ENCODE data around the gene EDA.
"Not testable (repeated sequence)": the region's sequence is repeated elsewhere in the genome, so short reads cannot be mapped to it uniquely, and the experiment has no call there.

EDA gene

DNA sequence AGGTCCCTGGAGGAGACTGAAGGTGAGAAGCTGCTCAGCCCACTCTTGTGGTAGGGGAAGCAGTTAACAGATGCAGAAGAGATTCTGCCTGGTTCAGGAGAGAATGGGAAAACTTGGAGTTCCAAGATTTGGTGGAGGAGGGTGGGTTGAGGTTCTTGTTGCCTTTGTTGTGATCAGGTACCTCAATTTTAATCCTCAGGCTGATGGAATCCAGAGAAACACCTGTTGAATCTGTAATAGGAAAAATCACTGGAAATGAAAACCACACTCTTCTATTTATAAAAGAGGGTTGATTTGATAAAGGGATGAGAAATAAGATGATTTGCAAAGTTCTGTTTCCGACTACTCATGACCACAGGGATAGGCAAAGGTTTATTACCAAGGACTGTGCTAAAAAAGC lies 132.1 kb downstream of the EDA start:
- no peak for DNase-seq

DNA sequence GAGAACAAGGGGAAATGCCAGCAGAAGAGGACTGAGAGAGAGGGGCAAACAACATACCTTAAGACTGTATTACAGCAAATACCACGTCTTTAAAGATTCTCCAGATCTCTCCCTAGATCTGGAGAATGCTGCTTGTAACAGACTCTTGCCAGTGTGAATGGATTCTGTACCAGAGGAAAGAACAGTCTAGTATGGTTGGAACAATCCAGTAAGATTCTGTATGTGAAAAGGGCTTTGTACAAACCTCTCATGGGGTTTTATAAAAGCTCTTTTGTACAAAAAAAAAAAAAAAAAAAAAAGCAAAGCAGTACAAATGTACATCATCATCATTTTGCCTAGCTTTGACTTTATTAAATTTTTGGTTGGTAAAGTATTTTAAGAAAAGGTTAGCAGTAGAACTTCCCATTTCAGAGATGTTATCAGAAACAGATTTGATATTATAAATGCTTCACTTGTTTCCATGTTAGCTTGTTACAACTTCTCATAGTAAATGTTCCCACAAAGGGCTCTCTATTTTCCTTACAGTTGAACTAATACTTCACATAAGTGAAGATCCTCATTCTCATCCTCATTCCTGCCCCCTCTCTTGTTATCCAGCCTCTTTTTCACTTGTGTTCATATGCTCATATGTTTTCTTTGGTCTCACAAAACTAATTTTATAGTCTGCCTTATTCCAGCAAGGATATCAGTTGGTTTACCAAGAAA lies 144.2 kb downstream of the EDA start:
- DNase-seq: no peak

DNA sequence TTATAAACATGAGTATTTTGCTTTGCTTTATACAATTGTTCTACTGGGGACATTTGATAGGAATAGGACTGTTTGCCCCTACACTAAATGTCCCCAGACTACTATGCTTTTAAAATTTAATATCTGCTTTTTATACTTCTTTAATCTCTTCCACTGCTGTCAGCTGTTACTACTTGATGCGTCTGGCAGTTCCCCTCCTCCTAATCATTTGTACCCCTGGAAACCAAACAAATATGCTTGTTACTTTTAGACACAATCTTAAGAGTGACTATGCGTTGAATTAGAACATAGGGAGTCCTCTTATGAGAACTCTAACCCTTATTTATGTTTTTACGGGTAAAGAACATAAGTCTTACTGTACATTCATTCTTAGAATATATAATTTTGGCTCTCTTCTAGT lies 145.7 kb downstream of the EDA start:
- DNase-seq: no peak

DNA sequence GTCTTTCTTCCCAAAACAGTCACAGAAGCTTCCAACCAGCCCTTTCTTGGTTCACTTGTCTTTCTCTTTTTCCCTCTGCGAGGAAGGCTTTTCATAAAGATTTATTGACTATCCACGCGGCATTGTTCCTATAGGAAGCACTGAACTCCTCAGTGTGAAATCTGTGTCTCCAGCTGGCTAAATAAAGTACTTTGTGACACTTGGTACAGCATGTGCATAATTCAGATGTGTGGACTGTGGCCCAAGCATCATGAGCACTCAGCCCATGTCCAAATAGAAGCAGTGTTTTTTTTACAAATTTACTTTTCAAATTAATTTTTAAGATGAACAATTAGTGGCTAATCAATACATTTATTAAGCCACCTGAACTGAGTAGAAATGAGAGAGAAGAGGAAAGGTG lies 146.4 kb downstream of the EDA start:
- DNase-seq: no peak

DNA sequence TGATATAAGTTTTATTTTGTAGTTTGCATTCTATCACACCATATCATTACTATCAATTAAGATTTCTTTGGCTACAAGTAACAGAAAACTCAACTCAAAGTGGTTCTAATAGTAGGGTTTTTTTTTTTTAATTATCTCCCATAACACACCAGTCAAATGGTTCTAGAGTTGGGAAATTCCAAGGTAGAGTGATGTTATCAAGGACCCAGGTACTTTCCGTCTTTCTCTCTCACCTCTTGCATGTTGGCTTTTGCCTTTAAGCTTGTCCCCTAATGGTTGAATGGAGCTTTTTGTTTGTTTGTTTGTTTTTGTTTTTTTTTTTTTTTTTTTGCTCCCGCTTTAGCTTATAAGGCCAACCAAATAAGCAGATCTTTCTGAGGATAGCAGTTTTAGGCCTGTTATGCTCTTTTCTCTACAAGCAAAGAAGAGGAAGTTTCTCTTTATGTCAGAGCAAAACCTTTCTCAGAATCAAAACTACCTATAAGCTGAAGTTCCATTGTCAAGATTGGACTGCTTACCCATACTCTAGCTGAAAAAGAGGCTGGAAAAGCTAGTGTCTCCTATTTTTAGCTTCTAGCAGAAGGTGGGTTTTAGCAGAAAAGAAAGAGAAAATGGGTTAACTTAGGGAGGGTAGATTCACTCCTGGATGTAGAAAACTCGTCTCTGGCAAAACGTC lies 177.5 kb downstream of the EDA start:
- DNase-seq: no peak

DNA sequence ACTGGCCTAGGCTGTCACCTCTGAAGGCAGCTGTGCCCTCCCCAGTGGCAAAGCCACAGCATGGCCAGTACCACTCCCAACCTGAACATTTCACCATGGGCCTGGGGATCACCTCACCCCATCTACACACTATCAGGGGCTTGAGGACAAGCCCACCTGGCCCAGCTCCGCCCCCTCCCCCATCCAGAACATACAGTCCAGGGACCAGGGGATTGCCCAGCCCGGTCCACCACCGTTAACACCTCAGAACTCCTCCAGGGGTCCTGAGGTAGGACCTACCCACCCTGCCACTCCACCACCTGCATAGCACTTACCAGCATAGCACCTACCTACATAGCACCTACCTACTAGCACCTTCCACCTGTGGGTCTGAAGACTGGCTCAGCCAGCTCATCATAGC lies 179.8 kb downstream of the EDA start:
- DNase-seq: no peak

DNA sequence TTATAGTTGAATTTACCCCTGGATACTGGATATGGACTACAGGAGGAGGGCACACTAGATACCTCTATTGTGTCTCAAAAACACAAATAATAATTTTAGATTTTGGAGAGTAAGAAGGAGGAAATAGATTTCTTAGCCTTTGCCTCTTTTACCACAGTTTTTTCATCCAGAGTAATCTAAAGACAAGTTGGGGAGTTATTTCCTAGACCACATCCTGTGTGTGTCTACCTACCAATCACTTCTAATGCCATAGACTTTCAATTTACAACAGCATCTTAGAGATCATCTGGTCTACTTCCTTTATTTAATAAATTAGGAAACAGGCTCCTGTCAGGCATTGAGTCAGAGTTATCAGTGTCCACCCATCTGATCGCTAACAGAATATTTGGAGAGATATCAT lies 191.5 kb downstream of the EDA start:
- no peak for DNase-seq

DNA sequence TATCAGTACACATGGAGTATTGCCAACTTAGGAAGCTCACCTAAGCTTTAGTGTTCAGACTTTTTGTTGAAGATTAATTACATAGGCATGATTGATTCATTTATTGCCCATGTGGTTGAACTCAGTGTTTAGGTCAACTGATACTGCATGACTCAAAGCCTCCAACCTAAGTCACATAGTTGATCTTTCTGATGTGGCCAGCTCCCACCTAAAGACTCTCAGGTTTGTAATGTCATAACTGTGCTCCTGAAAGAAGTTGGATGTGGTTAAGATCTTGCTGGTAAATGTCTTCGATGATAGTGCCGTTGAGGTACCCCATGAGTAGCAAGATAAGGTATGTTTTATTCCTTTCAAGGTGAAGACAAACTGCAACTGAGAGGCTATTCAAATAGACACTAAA lies 192.5 kb downstream of the EDA start:
- peak; percentile 38 for DNase-seq

DNA sequence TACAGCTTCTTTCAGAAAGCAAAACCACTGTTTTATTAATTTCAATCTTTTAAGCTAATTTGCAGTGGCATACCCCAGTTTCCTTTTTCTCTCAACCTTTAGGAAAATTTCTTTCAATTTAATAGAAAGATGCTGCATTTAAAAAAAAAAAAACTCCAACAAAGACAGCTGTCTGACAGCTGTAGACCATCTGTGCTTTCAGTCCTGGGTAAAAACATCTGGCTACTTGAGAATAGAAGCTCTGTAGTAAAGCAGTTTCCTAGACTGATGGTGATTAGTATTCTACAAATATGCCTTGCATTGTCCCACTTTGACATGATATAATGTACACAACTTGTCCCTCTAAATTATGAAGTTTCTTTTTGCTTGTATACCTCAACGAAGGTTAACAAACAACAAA lies 197.8 kb downstream of the EDA start:
- no peak for DNase-seq

DNA sequence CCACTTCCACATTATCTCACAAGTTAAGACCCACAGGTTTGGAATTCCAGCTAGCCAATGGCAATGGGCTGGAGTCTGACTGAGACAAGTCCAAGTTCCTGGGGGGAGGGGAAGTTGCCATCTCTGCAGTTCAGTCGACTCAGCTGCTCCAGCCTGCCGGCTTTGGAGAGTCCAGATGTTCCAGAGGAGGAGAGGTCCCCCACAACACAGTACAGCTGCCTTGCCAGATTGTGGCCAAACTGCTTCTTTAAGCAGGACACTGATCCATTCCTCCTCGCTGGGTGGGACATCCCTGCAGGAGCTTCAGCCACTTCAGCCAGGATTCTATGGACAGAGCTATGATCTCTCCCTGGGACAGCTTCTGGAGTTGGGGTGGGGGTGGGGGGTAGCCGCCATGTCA lies 199.2 kb downstream of the EDA start:
- DNase-seq: no peak

DNA sequence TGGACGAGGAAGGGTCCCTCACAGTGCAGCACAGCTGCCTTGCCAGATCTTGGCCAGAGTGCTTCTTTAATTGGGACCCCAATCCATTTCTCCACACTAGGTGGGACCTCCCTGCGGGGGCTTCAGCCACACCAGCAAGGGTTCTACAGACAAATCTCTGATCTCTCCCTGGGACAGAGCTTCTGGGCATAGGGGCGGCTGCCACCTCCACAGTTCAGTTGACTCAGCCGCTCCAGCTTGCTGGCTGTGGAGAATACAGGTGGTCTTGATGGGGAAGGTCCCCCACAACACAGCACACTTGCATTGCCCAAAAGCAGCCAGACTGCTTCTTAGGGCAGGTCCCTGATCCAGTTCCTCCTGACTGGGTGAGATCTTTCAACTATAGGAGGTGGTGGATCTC lies 199.6 kb downstream of the EDA start:
- DNase-seq: no peak

DNA sequence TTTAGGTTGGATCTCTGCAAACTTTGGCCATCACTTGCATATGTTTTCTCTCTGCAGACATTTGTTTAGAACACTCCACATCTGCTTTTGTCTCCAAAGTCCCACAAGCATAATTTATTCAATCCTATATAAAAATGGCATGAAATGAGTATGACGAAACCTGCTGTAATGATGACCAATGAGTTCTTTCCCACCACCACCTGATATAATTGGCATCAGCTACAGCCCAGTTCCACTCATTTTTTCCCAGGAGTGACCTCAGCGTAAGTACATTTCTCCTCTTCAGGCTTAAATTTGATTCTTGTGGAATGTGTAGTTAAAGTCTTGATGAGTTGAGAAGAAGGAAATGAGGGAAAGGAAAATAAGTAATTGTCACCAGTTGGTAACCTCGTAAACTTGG lies 228.7 kb downstream of the EDA start:
- DNase-seq: no peak

DNA sequence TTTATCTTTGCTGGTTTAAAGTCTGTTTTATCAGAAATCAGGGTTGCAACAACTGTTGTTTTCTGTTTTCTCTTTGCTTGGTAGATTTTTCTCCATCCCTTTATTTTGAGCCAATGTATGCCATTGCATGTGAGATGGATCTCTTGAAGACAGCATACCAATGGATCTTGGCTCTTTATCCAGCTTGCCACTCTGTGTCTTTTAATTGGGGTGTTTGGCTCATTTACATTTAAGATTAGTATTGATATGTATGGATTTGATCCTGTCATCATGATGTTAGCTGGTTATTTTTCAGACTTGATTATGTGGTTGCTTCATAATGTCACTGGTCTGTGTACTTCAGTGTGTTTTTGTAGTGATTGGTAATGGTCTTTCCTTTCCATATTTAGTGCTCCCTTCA lies 244.1 kb downstream of the EDA start:
- DNase-seq: not testable (repeated sequence)

DNA sequence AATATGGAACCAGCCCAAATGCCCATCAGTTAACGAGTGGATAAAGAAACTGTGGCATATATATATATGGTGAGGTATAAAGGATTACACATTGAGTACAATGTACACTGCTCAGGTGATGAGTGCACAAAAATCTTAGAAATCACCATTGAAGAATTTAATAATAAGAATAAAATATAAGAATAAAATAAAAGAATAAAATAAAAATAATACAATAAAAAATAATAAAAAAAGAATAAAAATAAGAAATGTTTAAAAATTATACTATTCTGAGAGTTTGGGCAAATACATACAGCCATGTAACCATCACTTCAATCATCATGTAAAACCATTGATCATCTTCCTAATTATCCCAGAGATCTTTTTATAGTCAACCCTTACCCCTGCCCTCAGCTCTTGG lies 260.3 kb downstream of the EDA start:
- no peak for DNase-seq

DNA sequence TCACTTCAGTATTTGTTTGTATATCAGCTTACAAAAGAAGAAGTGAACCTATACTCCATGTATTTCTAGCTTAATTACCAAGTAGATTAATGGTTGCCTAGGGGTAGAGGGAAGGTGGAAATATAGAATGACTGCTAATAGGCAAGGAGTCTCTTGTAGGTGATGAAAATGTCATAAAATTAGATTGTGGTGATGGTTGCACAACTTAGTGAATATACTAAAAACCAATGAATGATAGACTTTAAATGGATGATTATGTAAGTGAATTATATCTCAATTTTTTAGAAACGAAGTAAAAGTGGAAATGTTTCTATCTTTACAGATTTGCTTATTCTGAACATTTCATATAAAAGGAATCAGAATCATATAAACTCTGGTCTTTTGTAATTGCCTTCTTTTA lies 268.3 kb downstream of the EDA start:
- DNase-seq: no peak

DNA sequence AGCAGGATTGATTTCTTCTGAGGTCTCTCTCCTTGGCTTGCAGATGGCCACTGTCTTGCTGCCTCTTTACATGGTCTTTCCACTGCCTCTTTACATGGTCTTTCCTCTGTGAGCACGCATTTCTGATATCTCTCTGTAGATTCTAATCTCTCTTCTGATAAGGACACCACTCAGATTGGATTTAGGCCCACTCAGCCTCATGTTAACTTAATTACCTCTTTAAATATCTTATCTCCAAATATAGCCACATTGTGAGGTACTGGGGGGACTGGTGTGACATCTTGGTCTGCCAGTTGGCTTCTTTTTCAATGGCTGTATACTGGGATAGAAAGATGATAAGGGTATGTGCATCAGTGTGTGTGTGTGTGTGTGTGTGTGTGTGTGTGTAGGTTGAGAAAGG lies 280.1 kb downstream of the EDA start:
- DNase-seq: no peak

DNA sequence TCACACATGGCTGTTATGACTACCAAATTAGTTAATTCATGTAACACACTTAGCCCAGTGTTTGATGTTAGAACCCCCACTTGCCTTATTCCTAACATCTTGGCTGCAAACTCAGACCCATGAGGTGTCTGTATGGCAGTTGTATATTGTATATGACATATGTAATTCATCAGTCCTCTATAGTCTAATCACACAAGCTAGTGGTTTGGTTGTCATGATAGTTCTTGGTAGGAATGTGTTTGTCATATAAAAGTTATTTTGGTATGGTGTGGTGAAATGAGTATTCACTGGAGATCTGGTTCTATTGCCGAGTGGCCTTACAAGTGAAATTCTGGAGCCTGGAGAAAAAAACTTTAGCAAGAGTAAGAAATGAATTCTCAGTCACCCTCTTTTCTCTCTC lies 284.6 kb downstream of the EDA start:
- DNase-seq: no peak

DNA sequence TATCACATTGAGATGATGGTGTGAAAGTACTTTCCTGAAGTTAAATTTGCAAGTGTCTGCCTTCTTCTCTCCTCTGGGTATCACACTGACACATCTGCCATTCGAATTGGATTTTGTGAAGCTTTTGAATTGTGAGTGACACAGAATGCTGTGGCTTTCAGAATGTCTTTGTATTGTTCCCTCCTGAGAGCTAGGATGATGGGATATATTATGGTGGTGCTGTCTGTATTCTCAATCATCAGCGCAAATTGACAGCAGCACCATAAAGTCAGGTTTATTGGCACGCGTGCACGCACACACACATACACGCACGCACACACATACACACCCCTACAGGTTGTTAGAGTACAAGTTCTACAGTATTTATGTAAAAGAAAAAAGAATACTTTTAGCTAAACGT lies 290.5 kb downstream of the EDA start:
- DNase-seq: no peak

DNA sequence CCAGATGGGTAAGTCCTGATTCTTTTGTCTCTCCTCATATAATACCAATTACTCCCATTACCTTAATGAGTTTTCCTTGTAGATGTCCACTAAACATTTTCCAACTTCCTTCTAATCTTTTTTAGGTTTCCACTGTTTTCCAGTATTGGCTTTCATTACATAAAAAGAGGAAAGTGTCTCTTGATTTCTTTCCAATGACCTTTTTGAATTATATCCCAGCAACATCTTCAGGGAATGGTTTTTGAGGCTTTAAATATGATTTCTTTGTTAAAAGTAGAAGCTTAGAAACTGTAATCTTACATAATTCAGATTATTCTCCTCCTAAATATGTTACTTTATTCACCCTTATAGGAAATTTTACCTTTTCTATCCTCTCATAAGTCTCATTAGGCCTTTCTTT lies 298.9 kb downstream of the EDA start:
- no peak for DNase-seq

DNA sequence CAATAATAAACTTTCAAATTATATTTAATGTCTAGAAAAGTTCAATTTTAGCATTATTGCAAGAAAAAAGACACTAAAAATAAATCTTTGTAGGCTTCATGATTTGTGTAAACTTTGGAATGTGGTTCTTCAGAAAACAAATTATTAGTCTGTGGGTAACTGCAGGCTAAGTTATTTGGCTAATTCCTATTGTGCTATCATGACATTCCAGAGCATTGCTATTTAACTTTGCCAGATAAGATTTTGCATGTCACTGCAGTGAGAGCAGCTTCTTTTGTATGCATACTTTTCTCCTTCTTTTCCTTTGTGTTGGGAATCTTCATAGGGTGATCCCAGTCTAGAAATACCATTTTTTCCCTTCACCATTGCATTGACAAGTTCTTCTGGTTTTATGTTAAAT lies 303.8 kb downstream of the EDA start:
- no peak for DNase-seq

DNA sequence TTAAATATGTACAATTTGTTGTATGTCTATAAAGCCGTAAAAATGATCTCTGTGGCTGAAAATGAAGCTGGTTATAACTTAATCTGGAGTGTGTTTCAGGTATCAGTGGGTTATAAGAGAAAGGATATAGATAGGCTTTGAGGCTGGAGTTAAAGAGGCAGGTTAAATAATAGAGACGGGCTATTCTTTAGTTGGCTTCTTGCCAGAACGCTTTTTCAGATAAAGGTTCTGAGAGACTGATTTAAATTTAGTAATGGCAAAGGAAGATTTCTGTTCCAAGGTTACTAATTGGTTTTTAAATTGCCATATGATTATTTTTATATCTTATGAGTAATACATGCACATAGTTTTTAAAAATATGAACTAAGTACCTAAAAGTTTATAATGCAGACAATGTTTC lies 316.4 kb downstream of the EDA start:
- DNase-seq: no peak

DNA sequence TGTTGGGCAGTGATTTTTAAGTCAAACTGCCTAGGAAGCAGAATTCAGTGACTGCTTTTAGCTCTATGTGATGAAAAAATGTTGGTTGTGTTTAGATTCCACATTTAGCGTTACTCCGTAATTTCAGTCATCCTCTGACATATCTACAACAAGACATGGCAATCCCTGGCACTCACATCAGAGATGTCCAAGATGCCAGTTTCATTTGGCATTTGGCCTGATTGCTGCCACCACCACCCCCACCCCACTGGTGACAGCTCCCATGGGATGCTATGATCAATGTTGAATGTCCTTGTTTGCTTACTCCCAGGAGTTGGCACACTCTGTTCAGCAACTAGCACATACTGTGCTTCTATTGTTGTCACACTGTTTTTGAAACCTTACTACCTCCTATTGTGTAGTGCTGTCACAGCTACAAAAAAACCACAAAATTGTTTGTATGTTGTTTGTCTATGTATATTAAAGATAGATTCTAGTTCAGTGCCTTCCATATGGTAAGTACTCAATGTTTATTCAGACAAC lies 332.4 kb downstream of the EDA start:
- no peak for DNase-seq

DNA sequence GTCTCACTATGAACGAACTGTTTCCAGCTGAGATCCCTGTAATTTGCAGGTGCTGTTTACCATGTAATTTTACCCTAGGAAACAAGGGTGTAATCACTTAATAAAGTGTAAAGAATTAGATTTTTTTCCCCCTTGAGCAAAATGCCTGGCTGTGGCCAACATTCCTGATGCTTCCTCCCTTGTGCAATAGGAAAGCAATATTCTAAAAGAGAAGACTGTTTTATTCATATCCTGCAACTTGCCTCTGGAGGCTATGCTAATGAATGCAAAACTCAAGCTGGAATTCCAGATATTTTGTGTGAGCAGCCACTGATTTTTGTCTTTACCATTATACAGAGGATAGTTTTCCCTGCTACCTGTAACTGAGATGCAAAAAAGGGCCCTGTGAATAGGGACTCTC lies 335.8 kb downstream of the EDA start:
- DNase-seq: no peak

DNA sequence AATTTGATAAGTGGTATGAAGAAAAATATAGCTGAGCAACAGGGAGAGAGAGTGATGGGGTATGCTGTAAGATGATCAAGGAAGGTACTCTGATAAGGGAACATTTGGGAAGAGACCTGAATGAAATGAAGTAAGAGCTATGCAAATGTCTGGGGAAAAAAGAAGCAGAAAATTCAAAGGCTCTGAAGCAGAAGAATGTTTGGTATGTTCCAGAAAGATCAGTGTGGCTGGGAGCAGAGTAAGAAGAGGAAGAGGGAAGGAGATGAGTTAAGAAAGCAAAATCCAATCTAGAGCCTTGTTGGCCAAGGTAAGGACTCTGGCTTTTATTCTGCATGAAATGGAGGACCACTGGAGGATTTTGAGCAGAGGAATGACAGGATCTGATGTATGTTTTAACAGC lies 343.8 kb downstream of the EDA start:
- no peak for DNase-seq

Data from activated CD4-positive, alpha-beta T cell treated with anti-CD3 and anti-CD28 coated beads, Interleukin-2, amount 50 U/mL, for 16 hours (primary cell).